Parathyroid adenoma (tissue), 2 donors: Measurements from ENCODE around the gene COTL1.
"Not testable (repeated sequence)": the region's sequence is repeated elsewhere in the genome, so short reads cannot be mapped to it uniquely, and the experiment has no call there.

Experiments
- H2AFZ ChIP-seq: fragments of 300-600 bp; sonication (generic); one replicate; pipeline ENCODE4 v1.7.0; 2017; ENCODE audit warnings: antibody characterized with exemption, mild to moderate bottlenecking
- H3K27ac ChIP-seq: fragments of 300-600 bp; sonication (generic); one replicate; pipeline ENCODE4 v1.7.0; 2017
- H3K27me3 ChIP-seq: fragments of 300-600 bp; sonication (generic); one replicate; pipeline ENCODE4 v1.7.0; 2017; ENCODE audit warnings: low read length; ENCODE audit not compliant: control insufficient read depth, insufficient read depth
- H3K36me3 ChIP-seq: fragments of 300-600 bp; sonication (generic); one replicate; pipeline ENCODE4 v1.7.0; 2017; ENCODE audit warnings: low read length; ENCODE audit not compliant: control insufficient read depth, insufficient read depth
- H3K4me1 ChIP-seq: fragments of 300-600 bp; sonication (generic); one replicate; pipeline ENCODE4 v1.7.0; 2017; ENCODE audit warnings: control low read depth
- H3K4me2 ChIP-seq: fragments of 300-600 bp; sonication (generic); one replicate; pipeline ENCODE4 v1.7.0; 2017; ENCODE audit warnings: low read length
- H3K4me3 ChIP-seq: fragments of 300-600 bp; sonication (generic); one replicate; pipeline ENCODE4 v1.7.0; 2017; ENCODE audit warnings: low read depth, low read length
- H3K79me2 ChIP-seq: fragments of 300-600 bp; sonication (generic); one replicate; pipeline ENCODE4 v1.7.0; 2017; ENCODE audit warnings: control low read depth
- H3K9ac ChIP-seq: fragments of 300-600 bp; sonication (generic); one replicate; pipeline ENCODE4 v1.7.0; 2017; ENCODE audit warnings: mild to moderate bottlenecking
- H3K9me3 ChIP-seq: fragments of 300-600 bp; sonication (generic); one replicate; pipeline ENCODE4 v1.7.0; 2017; ENCODE audit warnings: low read length; ENCODE audit not compliant: control insufficient read depth
- TF ChIP-seq, protein P1 (sequence below): fragments of 300-600 bp; sonication (generic); IDR thresholded peaks from one replicate; pipeline ENCODE4 v1.7.0; 2017; ENCODE audit warnings: antibody characterized with exemption, mild to moderate bottlenecking
- donor health status: primary hyperparathyroidism.

COTL1 gene

DNA sequence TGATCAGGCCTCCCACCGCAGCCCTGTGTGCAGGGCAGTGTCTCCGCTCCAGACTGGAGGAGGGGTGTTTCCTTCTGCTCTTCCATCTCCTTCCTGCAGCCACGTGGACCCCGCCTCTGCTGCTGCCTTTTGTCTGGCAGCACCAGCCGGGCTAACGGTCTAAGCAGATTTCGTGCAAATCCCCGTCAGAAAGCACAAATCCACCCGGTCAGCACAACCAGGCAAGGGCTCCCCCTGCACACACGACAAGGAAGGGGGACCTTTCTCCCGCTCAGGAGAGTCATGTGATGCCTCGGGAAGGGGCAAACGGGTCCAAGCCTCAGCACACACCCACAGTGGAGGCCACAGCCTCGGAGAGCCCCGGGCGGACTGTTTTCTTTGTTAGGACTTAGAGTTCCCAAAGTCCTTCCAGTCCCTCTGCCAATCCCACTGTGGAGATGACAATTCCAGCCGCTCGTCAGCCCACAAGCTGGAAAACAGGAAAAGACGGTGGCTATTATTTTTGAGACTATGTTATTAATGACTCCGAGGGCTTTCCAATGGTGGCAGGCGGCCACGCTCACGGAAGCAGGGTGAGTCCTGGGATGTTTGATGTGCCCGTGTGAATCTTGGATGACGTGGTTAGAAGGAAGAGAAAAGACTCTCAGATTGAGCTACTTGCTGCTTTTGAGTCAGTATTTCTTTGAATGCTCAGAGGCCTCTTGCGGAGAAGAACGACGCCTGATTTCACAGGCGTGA is 90.9 kb downstream of the COTL1 start:
- Histone ChIP-seq H3K4me2 (no peak overlapping the region), H3K4me1 (no peaks in the 10 kb centered on the region), H3K9ac (no peak overlapping the region), H3K27me3 (no peaks in the 10 kb centered on the region), H3K36me3 (no peaks in the 10 kb centered on the region), H3K79me2 (no peaks in the 10 kb centered on the region), H3K9me3 (no peaks in the 10 kb centered on the region), H3K27ac (peak overlapping the region; percentile 32), H3K4me3 (no peak overlapping the region), H2AFZ (no peak overlapping the region)
- TF ChIP-seq, protein P1, sequence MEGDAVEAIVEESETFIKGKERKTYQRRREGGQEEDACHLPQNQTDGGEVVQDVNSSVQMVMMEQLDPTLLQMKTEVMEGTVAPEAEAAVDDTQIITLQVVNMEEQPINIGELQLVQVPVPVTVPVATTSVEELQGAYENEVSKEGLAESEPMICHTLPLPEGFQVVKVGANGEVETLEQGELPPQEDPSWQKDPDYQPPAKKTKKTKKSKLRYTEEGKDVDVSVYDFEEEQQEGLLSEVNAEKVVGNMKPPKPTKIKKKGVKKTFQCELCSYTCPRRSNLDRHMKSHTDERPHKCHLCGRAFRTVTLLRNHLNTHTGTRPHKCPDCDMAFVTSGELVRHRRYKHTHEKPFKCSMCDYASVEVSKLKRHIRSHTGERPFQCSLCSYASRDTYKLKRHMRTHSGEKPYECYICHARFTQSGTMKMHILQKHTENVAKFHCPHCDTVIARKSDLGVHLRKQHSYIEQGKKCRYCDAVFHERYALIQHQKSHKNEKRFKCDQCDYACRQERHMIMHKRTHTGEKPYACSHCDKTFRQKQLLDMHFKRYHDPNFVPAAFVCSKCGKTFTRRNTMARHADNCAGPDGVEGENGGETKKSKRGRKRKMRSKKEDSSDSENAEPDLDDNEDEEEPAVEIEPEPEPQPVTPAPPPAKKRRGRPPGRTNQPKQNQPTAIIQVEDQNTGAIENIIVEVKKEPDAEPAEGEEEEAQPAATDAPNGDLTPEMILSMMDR, result no peak

DNA sequence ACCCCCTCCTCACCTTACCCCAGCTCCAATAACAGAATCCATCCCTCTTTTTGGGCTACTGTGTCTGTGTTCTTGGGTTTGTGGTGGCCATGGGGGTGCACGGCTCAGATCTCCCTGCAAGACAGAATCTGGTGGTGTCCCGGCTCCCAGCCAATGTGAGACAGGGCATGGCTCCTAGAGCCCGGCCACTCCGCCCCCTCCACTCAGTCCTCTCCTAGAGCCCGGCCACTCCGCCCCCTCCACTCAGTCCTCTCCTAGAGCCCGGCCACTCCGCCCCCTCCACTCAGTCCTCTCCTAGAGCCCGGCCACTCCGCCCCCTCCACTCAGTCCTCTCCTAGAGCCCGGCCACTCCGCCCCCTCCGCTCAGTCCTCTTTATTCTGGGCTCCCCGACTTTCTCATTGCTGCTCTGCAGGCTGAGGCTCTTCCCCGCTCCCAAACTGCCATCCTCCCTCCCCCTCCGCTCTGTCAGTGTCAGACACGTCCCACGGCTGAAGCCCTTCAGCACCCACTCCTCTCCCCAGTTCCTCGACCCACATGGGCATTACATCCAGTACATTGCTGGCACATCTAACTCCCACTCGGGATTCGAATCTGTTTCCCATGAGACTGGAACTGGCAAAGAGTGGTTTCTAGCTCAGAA is 92.8 kb downstream of the COTL1 start:
- H3K27me3 ChIP-seq, H3K9me3 ChIP-seq, H2AFZ ChIP-seq, H3K4me2 ChIP-seq, H3K4me1 ChIP-seq, H3K36me3 ChIP-seq, H3K4me3 ChIP-seq, H3K79me2 ChIP-seq, H3K9ac ChIP-seq, H3K27ac ChIP-seq: not testable (repeated sequence)

DNA sequence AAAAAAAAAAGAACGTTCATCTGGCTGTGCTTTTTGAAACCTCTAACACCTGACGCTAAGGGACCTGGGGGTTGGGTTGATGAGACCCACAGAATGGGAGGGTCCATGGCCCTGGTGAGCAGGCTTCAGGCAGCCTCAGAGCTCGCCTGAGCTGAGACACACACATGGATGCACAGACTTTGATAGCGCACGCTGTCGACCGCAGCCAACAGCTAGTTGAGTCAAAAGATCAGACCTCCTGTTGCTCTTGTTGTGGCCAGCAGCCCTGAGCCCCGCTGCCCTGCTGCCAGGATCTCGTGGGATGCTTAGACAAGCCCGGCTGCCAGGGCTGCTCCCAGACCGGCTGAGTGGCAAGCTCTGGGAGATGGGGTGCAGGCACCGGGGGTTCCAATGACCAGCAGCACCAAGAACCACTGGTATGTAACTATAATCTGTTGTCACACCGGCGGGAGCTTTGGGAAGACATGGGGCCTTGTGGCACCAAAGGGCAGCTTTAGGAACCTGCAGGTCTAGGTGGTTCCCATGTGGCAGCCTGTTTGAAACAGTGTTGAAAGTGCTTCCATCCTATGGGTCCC is 93.4 kb downstream of the COTL1 start:
- no peak overlapping the region for H3K4me2 ChIP-seq
- TF ChIP-seq, protein P1, result no peak
- H3K27me3 ChIP-seq, result no peaks in the 10 kb centered on the region
- no peaks in the 10 kb centered on the region for H3K36me3 ChIP-seq
- H3K79me2 ChIP-seq, result no peaks in the 10 kb centered on the region
- no peaks in the 10 kb centered on the region for H3K9me3 ChIP-seq
- H3K27ac ChIP-seq, result no peak overlapping the region
- no peak overlapping the region for H2AFZ ChIP-seq
- no peak overlapping the region for H3K4me3 ChIP-seq
- H3K4me1 ChIP-seq, result no peaks in the 10 kb centered on the region
- no peak overlapping the region for H3K9ac ChIP-seq

DNA sequence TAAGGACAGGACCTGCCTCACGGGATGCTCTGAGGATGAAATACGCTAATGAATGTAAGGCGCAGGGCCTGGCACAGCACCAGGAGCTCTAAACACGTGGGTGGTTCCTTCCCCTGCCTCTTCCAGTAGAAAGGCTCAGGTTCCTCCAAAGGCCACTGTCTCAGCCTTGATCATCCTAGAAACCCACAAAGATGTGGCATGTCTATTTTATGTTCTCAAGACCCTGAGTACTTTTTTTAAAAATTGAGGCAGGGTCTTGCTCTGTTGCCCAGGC is 96.4 kb downstream of the COTL1 start:
- Histone ChIP-seq H3K9ac (no peak overlapping the region), H3K4me1 (no peaks in the 10 kb centered on the region), H3K9me3 (no peaks in the 10 kb centered on the region), H3K4me2 (no peak overlapping the region), H3K79me2 (no peaks in the 10 kb centered on the region), H3K36me3 (no peaks in the 10 kb centered on the region), H3K4me3 (no peak overlapping the region), H2AFZ (no peak overlapping the region), H3K27ac (no peak overlapping the region), H3K27me3 (no peaks in the 10 kb centered on the region)
- TF ChIP-seq, protein P1, result no peak

DNA sequence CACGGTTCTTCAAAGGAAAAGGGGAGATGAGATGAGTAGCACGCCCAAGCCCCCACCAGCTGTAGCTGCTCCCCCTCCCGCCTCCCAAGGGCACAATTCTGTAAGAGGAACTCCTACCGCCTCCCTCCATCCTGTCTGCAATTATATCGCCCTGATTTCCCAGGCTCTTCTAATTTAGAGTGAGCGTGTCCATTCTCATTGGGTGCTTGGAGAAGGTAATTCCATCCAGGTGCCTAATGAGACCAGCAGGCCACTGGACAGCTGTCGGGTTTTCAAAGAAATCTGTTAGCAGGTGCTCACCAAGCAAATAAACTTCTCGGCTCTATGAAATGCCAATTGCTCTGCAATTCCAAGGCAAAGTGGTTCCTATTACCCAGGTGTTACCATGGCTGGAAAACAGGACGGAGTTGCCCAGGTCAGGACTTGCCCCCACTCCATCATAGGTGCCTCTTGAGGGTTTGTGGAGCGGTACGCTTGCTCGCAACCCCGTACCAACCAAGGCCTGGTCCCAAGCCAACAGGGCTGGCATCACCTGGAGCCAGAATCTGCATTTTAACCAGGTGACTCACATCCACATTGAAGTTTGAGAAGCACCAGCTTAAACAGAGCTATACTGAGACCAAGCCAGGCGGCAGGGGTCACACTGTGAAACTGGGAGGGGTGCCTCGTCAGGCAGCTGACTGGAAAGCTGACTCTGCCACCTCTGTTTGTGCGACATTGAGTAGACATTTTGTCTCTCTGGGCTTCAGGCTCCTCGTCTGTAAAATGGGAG is 97.0 kb downstream of the COTL1 start:
- no peak overlapping the region for H2AFZ ChIP-seq
- no peaks in the 10 kb centered on the region for H3K4me1 ChIP-seq
- H3K9me3 ChIP-seq, result no peaks in the 10 kb centered on the region
- no peak overlapping the region for H3K4me3 ChIP-seq
- TF ChIP-seq, protein P1, result no peak
- H3K27me3 ChIP-seq, result no peaks in the 10 kb centered on the region
- no peak overlapping the region for H3K27ac ChIP-seq
- no peak overlapping the region for H3K4me2 ChIP-seq
- no peak overlapping the region for H3K9ac ChIP-seq
- H3K79me2 ChIP-seq, result no peaks in the 10 kb centered on the region
- H3K36me3 ChIP-seq, result no peaks in the 10 kb centered on the region
